Neural progenitor cell (in vitro differentiated cells): ENCODE measurements around the gene KCNT1. TPM values are rescaled to one million over a fixed set of nuclear protein-coding genes. Genes with fewer than 3 reads are reported as not detected.

Experiments
- DNase-seq: peaks from one replicate; pipeline ENCODE4 v3.0.0-alpha.2; 2016; ENCODE audit warnings: low spot score
- H2AFZ ChIP-seq: fragments of 200-600 bp; sonication (generic); replicated peaks from 2 replicates; pipeline ENCODE4 v1.6.1; 2016; ENCODE audit warnings: antibody characterized with exemption
- H3F3A ChIP-seq: fragments of 200-600 bp; sonication (generic); 2 replicates; pipeline ENCODE4 v1.6.1; 2016; ENCODE audit warnings: antibody characterized with exemption, low read depth
- H3K27ac ChIP-seq: fragments of 200-600 bp; sonication (generic); 2 replicates; pipeline ENCODE4 v1.5.1; 2016; ENCODE audit warnings: mild to moderate bottlenecking
- H3K27me3 ChIP-seq: fragments of 200-600 bp; sonication (generic); 2 replicates; pipeline ENCODE4 v1.6.1; 2016; ENCODE audit warnings: mild to moderate bottlenecking, moderate library complexity
- H3K36me3 ChIP-seq: fragments of 200-600 bp; sonication (generic); 2 replicates; pipeline ENCODE4 v1.5.1; 2016
- H3K4me1 ChIP-seq: fragments of 200-600 bp; sonication (generic); 2 replicates; pipeline ENCODE4 v1.6.1; 2016; ENCODE audit warnings: mixed run types
- H3K4me2 ChIP-seq: fragments of 200-600 bp; sonication (generic); 2 replicates; pipeline ENCODE4 v1.6.1; 2016
- H3K4me3 ChIP-seq: fragments of 200-600 bp; sonication (generic); 2 replicates; pipeline ENCODE4 v1.5.1; 2016
- H3K79me2 ChIP-seq: fragments of 200-600 bp; sonication (generic); 2 replicates; pipeline ENCODE4 v1.6.1; 2016; ENCODE audit warnings: low read depth
- H3K9ac ChIP-seq: fragments of 200-600 bp; sonication (generic); 2 replicates; pipeline ENCODE4 v1.6.1; 2016
- H3K9me3 ChIP-seq: fragments of 200-600 bp; sonication (generic); 2 replicates; pipeline ENCODE4 v1.5.1; 2016; ENCODE audit warnings: low read depth
- H4K20me1 ChIP-seq: fragments of 200-600 bp; sonication (generic); 2 replicates; pipeline ENCODE4 v1.6.1; 2016; ENCODE audit warnings: low read depth
- H3K27ac Mint-ChIP-seq: 3 replicates; pipeline ENCODE4 v1.8.0; 2021; ENCODE audit warnings: mixed read lengths
- H3K27me3 Mint-ChIP-seq: 2 replicates; pipeline ENCODE4 v1.8.0; 2022; ENCODE audit warnings: low read depth, mild to moderate bottlenecking, inconsistent platforms, moderate library complexity, mixed read lengths; ENCODE audit not compliant: insufficient read depth
- H3K36me3 Mint-ChIP-seq: 3 replicates; pipeline ENCODE4 v1.8.0; 2021; ENCODE audit warnings: mixed read lengths
- H3K4me1 Mint-ChIP-seq: 3 replicates; pipeline ENCODE4 v1.8.0; 2021; ENCODE audit warnings: mixed read lengths
- H3K4me3 Mint-ChIP-seq: 3 replicates; pipeline ENCODE4 v1.8.0; 2021; ENCODE audit warnings: mild to moderate bottlenecking, moderate library complexity, mixed read lengths
- H3K9me3 Mint-ChIP-seq: 3 replicates; pipeline ENCODE4 v1.8.0; 2020; ENCODE audit warnings: mixed read lengths
- EZH2 ChIP-seq: fragments of 200-600 bp; sonication (generic); IDR thresholded peaks from 2 replicates; pipeline ENCODE4 v1.6.1; 2017; ENCODE audit warnings: antibody characterized with exemption, mild to moderate bottlenecking, moderate library complexity
- EZH2phosphoT487 ChIP-seq: fragments of 200-600 bp; sonication (generic); IDR thresholded peaks from 2 replicates; pipeline ENCODE4 v1.6.1; 2017; ENCODE audit warnings: antibody characterized with exemption
- total RNA-seq: library from RNA; depleted of rRNA; stranded (reverse); fragments of >200 nt; gene quantifications from 2 replicates; pipeline ENCODE4 v1.2.3, GENCODE V29; 2015; ENCODE audit warnings: low replicate concordance
- TF ChIP-seq, protein P1 (sequence below): fragments of 200-600 bp; sonication (generic); IDR thresholded peaks from 2 replicates; pipeline ENCODE4 v1.5.1; 2017; ENCODE audit warnings: antibody characterized with exemption, mild to moderate bottlenecking

KCNT1 gene
- total RNA-seq, 1 donor from 2014 or later, result not detected

DNA sequence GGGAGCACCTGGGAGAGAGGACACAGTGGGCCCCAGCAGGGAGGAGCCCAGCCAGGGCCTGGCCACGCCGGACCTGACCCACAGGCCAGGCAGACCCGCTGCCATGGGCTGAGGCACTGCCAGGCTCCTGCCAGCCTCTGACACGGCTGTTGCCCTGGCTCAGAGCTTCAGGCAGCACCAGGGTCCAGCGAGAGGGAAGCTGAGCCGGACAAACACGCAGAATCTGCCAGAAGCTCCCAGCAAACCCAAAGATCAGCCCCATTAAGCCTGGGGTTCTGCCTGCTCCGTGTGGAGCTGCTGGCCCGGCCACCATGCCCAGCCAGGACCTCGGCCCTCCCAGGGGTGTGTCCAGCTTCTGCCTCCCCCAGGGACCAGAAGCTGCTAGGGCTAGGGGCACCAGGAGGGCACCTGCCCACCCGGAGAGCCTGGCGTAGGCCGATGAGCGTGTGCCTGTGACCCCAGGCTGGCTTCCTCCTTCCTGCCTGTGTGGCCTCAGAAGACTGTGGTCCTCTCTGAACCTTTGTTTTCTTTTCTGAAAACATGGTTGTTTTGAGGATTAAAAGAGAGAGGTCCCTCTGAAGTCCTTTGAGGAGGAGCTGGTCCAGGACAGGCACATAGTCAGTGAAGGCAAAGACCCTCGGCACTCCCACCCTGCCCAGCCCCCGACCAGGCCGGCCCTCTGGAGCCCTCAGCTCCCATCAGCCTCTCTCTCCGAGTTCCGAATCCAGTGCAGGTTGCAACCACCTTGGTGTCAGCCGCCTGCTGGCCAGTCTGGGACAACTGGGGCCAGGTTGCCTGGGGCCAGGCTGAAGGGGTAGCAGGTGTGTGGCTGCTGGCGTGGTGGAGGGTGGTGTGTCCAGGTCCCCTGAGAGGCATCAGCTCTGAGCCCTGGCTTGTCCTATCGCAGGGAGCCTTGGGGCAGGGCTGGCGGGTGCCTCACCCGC, 39.6 kb downstream of the KCNT1 start:
- Histone ChIP-seq H3K79me2 (no peaks in the 10 kb centered on the region), H3K27me3 (peaks cover 12% of the 10 kb centered on the region), H3K9ac (no peak overlapping the region), H3K4me1 (no peaks in the 10 kb centered on the region), H3K9me3 (no peaks in the 10 kb centered on the region), H3F3A (no peaks in the 10 kb centered on the region), H2AFZ (no peak overlapping the region), H3K4me2 (no peak overlapping the region), H3K4me3 (no peak overlapping the region), H3K27ac (no peak overlapping the region), H3K36me3 (no peaks in the 10 kb centered on the region), H4K20me1 (no peaks in the 10 kb centered on the region)
- Mint-ChIP-seq H3K4me3 (no peak overlapping the region), H3K9me3 (no peaks in the 10 kb centered on the region), H3K27ac (no peak overlapping the region), H3K27me3 (peaks cover 8% of the 10 kb centered on the region), H3K4me1 (no peaks in the 10 kb centered on the region), H3K36me3 (no peaks in the 10 kb centered on the region)
- TF ChIP-seq EZH2 (no peak), EZH2phosphoT487 (no peak)
- TF ChIP-seq, protein P1, sequence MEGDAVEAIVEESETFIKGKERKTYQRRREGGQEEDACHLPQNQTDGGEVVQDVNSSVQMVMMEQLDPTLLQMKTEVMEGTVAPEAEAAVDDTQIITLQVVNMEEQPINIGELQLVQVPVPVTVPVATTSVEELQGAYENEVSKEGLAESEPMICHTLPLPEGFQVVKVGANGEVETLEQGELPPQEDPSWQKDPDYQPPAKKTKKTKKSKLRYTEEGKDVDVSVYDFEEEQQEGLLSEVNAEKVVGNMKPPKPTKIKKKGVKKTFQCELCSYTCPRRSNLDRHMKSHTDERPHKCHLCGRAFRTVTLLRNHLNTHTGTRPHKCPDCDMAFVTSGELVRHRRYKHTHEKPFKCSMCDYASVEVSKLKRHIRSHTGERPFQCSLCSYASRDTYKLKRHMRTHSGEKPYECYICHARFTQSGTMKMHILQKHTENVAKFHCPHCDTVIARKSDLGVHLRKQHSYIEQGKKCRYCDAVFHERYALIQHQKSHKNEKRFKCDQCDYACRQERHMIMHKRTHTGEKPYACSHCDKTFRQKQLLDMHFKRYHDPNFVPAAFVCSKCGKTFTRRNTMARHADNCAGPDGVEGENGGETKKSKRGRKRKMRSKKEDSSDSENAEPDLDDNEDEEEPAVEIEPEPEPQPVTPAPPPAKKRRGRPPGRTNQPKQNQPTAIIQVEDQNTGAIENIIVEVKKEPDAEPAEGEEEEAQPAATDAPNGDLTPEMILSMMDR, result no peak
- no peak for DNase-seq

DNA sequence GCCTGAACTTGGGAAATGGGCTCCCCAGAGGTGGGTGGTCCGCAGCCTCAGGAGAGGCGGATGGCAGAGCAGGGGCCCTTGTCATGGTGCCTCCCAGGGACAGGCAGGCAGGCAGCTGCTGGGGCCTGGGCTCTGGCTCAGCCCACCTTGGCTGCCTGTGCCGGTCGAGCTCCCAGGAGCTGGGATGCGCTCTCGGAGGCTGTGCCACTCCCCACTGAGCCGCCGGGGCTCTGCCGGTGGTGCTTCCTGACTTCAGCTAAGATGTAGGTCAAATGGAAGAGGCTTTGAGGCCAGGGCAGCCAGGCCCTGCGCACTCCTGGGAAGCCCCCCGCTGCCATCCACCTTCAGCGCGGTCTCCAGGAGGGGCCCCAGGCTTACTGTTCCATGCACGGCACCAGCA, 41.0 kb downstream of the KCNT1 start:
- H3K4me1 ChIP-seq, result no peaks in the 10 kb centered on the region
- H3K27ac ChIP-seq, result no peak overlapping the region
- H3K36me3 Mint-ChIP-seq, result no peaks in the 10 kb centered on the region
- no peak overlapping the region for H3K9ac ChIP-seq
- H3K9me3 ChIP-seq, result no peaks in the 10 kb centered on the region
- DNase-seq, result no peak
- no peaks in the 10 kb centered on the region for H4K20me1 ChIP-seq
- H3K4me1 Mint-ChIP-seq, result no peaks in the 10 kb centered on the region
- no peaks in the 10 kb centered on the region for H3K9me3 Mint-ChIP-seq
- no peak overlapping the region for H3K4me3 Mint-ChIP-seq
- no peak overlapping the region for H3K4me2 ChIP-seq
- H3K27me3 ChIP-seq, result no peaks in the 10 kb centered on the region
- peaks cover 5% of the 10 kb centered on the region for H3K27me3 Mint-ChIP-seq
- H3F3A ChIP-seq, result no peaks in the 10 kb centered on the region
- no peak overlapping the region for H3K4me3 ChIP-seq
- TF ChIP-seq EZH2 (no peak), EZH2phosphoT487 (no peak)
- TF ChIP-seq, protein P1, result no peak
- no peak overlapping the region for H3K27ac Mint-ChIP-seq
- H3K79me2 ChIP-seq, result no peaks in the 10 kb centered on the region
- no peak overlapping the region for H2AFZ ChIP-seq
- H3K36me3 ChIP-seq, result no peaks in the 10 kb centered on the region

DNA sequence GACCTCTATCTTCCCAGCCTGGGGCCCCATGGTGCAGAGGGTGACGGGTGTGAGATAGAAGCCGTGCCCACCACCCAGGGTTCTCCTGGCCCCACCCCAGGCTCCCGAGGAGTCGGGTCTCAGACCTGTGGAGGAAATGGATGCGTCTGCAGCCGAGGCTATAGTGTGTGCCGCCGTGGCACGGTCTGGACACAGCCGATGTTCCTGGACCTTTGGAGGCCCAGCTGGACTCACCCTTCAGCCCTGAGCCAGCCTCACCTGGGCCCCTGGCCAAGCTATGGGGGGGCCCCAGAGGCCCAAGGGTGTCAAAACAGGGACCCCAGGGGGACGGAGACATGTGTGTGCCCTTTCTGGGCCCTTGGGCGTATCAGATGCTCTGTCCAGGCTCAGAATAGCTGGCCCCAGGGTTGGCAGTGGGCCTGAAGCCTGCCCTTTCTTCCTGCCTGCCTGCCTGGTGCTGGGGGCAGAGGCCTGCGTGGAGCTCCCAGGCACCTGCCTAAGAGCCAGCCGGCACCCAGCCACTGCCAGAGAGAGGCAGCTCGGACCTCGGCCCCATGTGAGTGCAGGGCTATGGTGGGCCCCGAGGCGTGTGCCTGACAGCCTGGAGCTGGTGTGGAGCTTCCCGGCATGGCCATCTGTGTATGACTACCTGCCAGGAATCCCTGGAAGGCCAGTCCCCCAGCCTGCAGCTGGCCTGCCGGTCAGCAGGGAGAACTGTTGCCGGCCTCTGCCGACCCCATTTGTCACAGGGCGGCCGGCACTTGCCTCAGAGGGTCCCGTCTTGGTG, 41.8 kb downstream of the KCNT1 start:
- H3K4me2 ChIP-seq, result no peak overlapping the region
- no peaks in the 10 kb centered on the region for H3K27me3 ChIP-seq
- no peak overlapping the region for H3K27ac Mint-ChIP-seq
- no peak overlapping the region for H3K9ac ChIP-seq
- H3F3A ChIP-seq, result no peaks in the 10 kb centered on the region
- H4K20me1 ChIP-seq, result no peaks in the 10 kb centered on the region
- no peaks in the 10 kb centered on the region for H3K36me3 Mint-ChIP-seq
- no peak for DNase-seq
- no peak overlapping the region for H3K4me3 ChIP-seq
- no peak overlapping the region for H3K4me3 Mint-ChIP-seq
- no peaks in the 10 kb centered on the region for H3K79me2 ChIP-seq
- no peak for TF ChIP-seq EZH2phosphoT487
- TF ChIP-seq, protein P1, result no peak
- no peak for TF ChIP-seq EZH2
- H3K4me1 ChIP-seq, result no peaks in the 10 kb centered on the region
- no peaks in the 10 kb centered on the region for H3K4me1 Mint-ChIP-seq
- H3K27ac ChIP-seq, result no peak overlapping the region
- H3K9me3 Mint-ChIP-seq, result no peaks in the 10 kb centered on the region
- no peaks in the 10 kb centered on the region for H3K9me3 ChIP-seq
- H3K27me3 Mint-ChIP-seq, result peaks cover 3% of the 10 kb centered on the region
- H2AFZ ChIP-seq, result no peak overlapping the region
- H3K36me3 ChIP-seq, result no peaks in the 10 kb centered on the region
